K562 (cell line): Measurements from ENCODE around the gene SLC30A9. TPM values are rescaled to one million over a fixed set of nuclear protein-coding genes. Genes with fewer than 3 reads are reported as not detected.
A peak's percentile ranks its signal among the peaks of the same experiment; 100 is the strongest.

Experiments
- ATAC-seq: fragments of 200-7000 bp; cut with Tn5 transposase; 3 replicates; pipeline ENCODE4 v1.9.1; 2020; ENCODE audit warnings: moderate library complexity
- BruUV-seq: library from RNA; stranded (reverse); fragments of 400-500 nt; replicated peaks from 2 replicates; lab custom pipeline; 2021; lab: Mats Ljungman, UMichigan
- CTCF ChIA-PET: fragments of 300-600 bp; formaldehyde crosslinking; extraction: SDS; loops from one replicate; lab custom pipeline; 2021; ENCODE audit warnings: low intra/inter-chr PET ratio; lab: Yijun Ruan, JAX
- POLR2A ChIA-PET: fragments of 300-600, 350-650 bp; sonication (Branson Sonifier 250); formaldehyde crosslinking; extraction: SDS; loops from one replicate; lab custom pipeline; 2021; ENCODE audit warnings: antibody characterized with exemption, inconsistent platforms; lab: Yijun Ruan, JAX
- DNase-seq, 4 experiments: peaks; one replicate each; pipeline versions ENCODE4 v3.0.0 to v3.0.0-alpha.2; 2011 to 2018; ENCODE audit warnings: low spot score in 3 of 4, mixed read lengths in 3 of 4; ENCODE audit errors: extremely low read depth in 1 of 4
- FAIRE-seq: peaks from 2 replicates; lab custom pipeline; 2011; peaks lifted over from hg19 to GRCh38; lab: Jason Lieb, UNC
- H2AFZ ChIP-seq: 2 replicates; pipeline ENCODE4 v1.6.0; 2011; ENCODE audit warnings: low read depth, low read length, control low read depth, inconsistent platforms
- H3K27ac ChIP-seq: fragments of 200-600 bp; 3 replicates; pipeline ENCODE4 v1.8.0; 2011; ENCODE audit warnings: low read depth, mild to moderate bottlenecking, control low read depth, inconsistent platforms, low read length, moderate library complexity, mixed read lengths; ENCODE audit errors: extremely low read depth
- H3K27me3 ChIP-seq, 2 experiments: fragments of 300-600 bp in 1 of 2; 2 replicates in 1 of 2; 3 replicates in 1 of 2; pipeline versions ENCODE4 v1.6.0 to v1.8.0; 2011; ENCODE audit warnings: inconsistent platforms in 2 of 2, low read length in 2 of 2, mild to moderate bottlenecking in 1 of 2, mixed read lengths in 1 of 2, moderate library complexity in 1 of 2; ENCODE audit not compliant: control insufficient read depth in 2 of 2, insufficient read depth in 2 of 2
- H3K36me3 ChIP-seq: fragments of 300-600 bp; 3 replicates; pipeline ENCODE4 v1.8.0; 2011; ENCODE audit warnings: mild to moderate bottlenecking, low read length, inconsistent platforms; ENCODE audit not compliant: control insufficient read depth, insufficient read depth
- H3K4me1 ChIP-seq, 2 experiments: fragments of 200-600 bp in 1 of 2; replicated peaks in 1 of 2; 2 replicates in 1 of 2; 3 replicates in 1 of 2; pipeline versions ENCODE4 v1.5.1 to v1.8.0; 2011; ENCODE audit warnings: inconsistent platforms in 2 of 2, low read length in 2 of 2, mild to moderate bottlenecking in 1 of 2, mixed read lengths in 1 of 2, moderate library complexity in 1 of 2; ENCODE audit not compliant: control insufficient read depth in 2 of 2, insufficient read depth in 2 of 2
- H3K4me2 ChIP-seq: 2 replicates; pipeline ENCODE4 v1.6.1; 2011; ENCODE audit warnings: low read length, control low read depth, inconsistent platforms, mixed read lengths; ENCODE audit not compliant: insufficient read depth
- H3K4me3 ChIP-seq: fragments of 200-600 bp; sonication (generic), shearing (Covaris generic); 2 replicates; pipeline ENCODE4 v1.5.1; 2016; ENCODE audit warnings: control low read depth, inconsistent platforms
- H3K79me2 ChIP-seq: fragments of 200-600 bp; 3 replicates; pipeline ENCODE4 v1.8.0; 2011; ENCODE audit warnings: low read length, inconsistent platforms; ENCODE audit not compliant: control insufficient read depth, insufficient read depth
- H3K9ac ChIP-seq, 2 experiments: 2 replicates each; pipeline versions ENCODE4 v1.6.0 to v1.6.1; 2011; ENCODE audit warnings: low read depth in 2 of 2, low read length in 2 of 2, control low read depth in 1 of 2, inconsistent platforms in 1 of 2, mild to moderate bottlenecking in 1 of 2, mixed read lengths in 1 of 2; ENCODE audit not compliant: insufficient read depth in 1 of 2
- H3K9me1 ChIP-seq: one replicate; pipeline ENCODE4 v1.6.0; 2011; ENCODE audit warnings: inconsistent platforms, mild to moderate bottlenecking, low read length, moderate library complexity; ENCODE audit not compliant: control insufficient read depth, insufficient read depth
- H3K9me3 ChIP-seq: replicated peaks from 2 replicates; pipeline ENCODE4 v1.5.1; 2011; ENCODE audit warnings: low read depth, low read length, inconsistent platforms; ENCODE audit not compliant: control insufficient read depth, insufficient read depth
- H4K20me1 ChIP-seq: replicated peaks from 2 replicates; pipeline ENCODE4 v1.6.1; 2011; ENCODE audit warnings: low read length, inconsistent platforms, mixed read lengths; ENCODE audit not compliant: control insufficient read depth, insufficient read depth
- CBFB ChIP-seq: sonication (generic); formaldehyde crosslinking; IDR thresholded peaks from 2 replicates; pipeline ENCODE4 v1.4.0; 2020; ENCODE audit warnings: mild to moderate bottlenecking, missing genetic modification reagents
- EZH2 ChIP-seq: IDR thresholded peaks from 2 replicates; pipeline ENCODE4 v1.6.1; 2012; ENCODE audit warnings: low read depth, mild to moderate bottlenecking, inconsistent platforms, low read length, borderline replicate concordance
- MAX ChIP-seq: sonication (generic); formaldehyde crosslinking; IDR thresholded peaks from 2 replicates; pipeline ENCODE4 v1.9.0; 2022; ENCODE audit warnings: mild to moderate bottlenecking, missing genetic modification reagents
- MED1 ChIP-seq: sonication (generic); formaldehyde crosslinking; IDR thresholded peaks from 2 replicates; pipeline ENCODE4 v1.8.1; 2023; ENCODE audit warnings: missing genetic modification reagents, borderline replicate concordance
- PATZ1 ChIP-seq: fragments of 250-450 bp; sonication (Bioruptor Pico); IDR thresholded peaks from 2 replicates; pipeline ENCODE4 v1.5.0; 2020; ENCODE audit warnings: mild to moderate bottlenecking, borderline replicate concordance
- SPI1 ChIP-seq: IDR thresholded peaks from 2 replicates; pipeline ENCODE4 v1.6.1; 2011; ENCODE audit warnings: low read depth, low read length, control low read depth, borderline replicate concordance
- WGBS: fragments of 100-300 bp; shearing (Covaris generic); methylation state at CpG from one replicate; pipeline ENCODE4 v1.1.6; 2016; ENCODE audit warnings: low coverage, mixed read lengths; ENCODE audit not compliant: insufficient coverage; ENCODE audit errors: missing lambda C conversion rate; 5-methylcytosine and 5-hydroxymethylcytosine counted together
- in situ Hi-C: fragments of 300-500 bp; cut with MboI; formaldehyde crosslinking; loops from 4 replicates; pipeline ENCODE4 v1.15.0; 2018; ENCODE audit warnings: inconsistent platforms, mixed read lengths
- intact Hi-C: fragments of 100-400 bp; cut with micrococcal nuclease; formaldehyde crosslinking; loops from 2 replicates; pipeline ENCODE4 v1.14.2; 2022
- polyA plus RNA-seq, 8 experiments: library from polyadenylated mRNA; depleted of rRNA in 4 of 8; stranded (reverse) in 5 of 8; unstranded in 3 of 8; fragments of >200 nt; fragmentation: Nextera tagmentation in 2 of 8; fragmentation: Illumina TruSeq in 1 of 8; extraction: Ambion mirVana in 2 of 8; extraction: Trizol in 1 of 8; gene quantifications; 2 replicates each; pipeline versions ENCODE4 v1.2.1 to v1.2.3, GENCODE V29; 2011 to 2014; ENCODE audit warnings: inconsistent platforms in 1 of 8, missing spikeins in 1 of 8
- total RNA-seq, 7 experiments: library from RNA; depleted of rRNA in 6 of 7; stranded (reverse); fragments of >200 nt in 6 of 7; fragmentation: Illumina TruSeq in 2 of 7; extraction: Trizol in 2 of 7; gene quantifications; 2 replicates each; pipeline versions ENCODE4 v1.2.1 to v1.2.3, GENCODE V29; 2011 to 2021; ENCODE audit warnings: low replicate concordance in 1 of 7

The SLC30A9 gene
- total and polyA plus RNA-seq, 9 of the 15 experiments (the other 6 are each of a cell fraction or from before 2014, with no cell fraction given), result 14.7 to 73.5 (median 51.6) TPM

- TF ChIP-seq MAX (CRISPR knock-in tag) (no peak), EZH2 (no peak), MED1 (no peak), PATZ1 (CRISPR knock-in tag) (no peak)
- TF ChIP-seq, all 486 proteins: peak for 0
These were observed 13.4 kb upstream of the SLC30A9 start (continued) for GRCh38 chr4:41976775-41977516.

GRCh38 chr4:41977709-41978108 is 12.6 kb upstream of the SLC30A9 start:
- no peaks in the 10 kb centered on the region for H3K4me1 ChIP-seq
- no peak; the same call in 2 of the 3 replicates for ATAC-seq
- H2AFZ ChIP-seq, result peak overlapping the region; percentile 53
- FAIRE-seq, result no peak
- no peak overlapping the region for H3K4me2 ChIP-seq
- H3K4me3 ChIP-seq, result no peak overlapping the region
- intact Hi-C loops (no loop called here), in situ Hi-C loops (no loop called here)
- H3K27me3 ChIP-seq, result no peaks in the 10 kb centered on the region
- no peaks in the 10 kb centered on the region for H3K79me2 ChIP-seq
- H4K20me1 ChIP-seq, result no peaks in the 10 kb centered on the region
- DNase-seq, result no peak
- H3K9ac ChIP-seq, result no peak overlapping the region
- H3K36me3 ChIP-seq, result no peaks in the 10 kb centered on the region
- POLR2A ChIA-PET, result interaction anchor here (1.1 kb wide), 1 partner anchor 12 kb away, joined by 3 read pairs; the partner anchor contains the start of gene SLC30A9
- no peak overlapping the region for H3K27ac ChIP-seq
- WGBS, result 28% methylated on average over 3 of the region's 3 CpGs
- no TSS peak for BruUV-seq
- peaks cover 2% of the 10 kb centered on the region; the same call in 1 of the 2 replicates for H3K9me3 ChIP-seq
- no peaks in the 10 kb centered on the region for H3K9me1 ChIP-seq
- TF ChIP-seq SPI1 (peak; percentile 77), CBFB (CRISPR knock-in tag) (no peak)
- CTCF ChIA-PET, result no interaction called here
